Liver (tissue), 9 donors: ENCODE data around the gene LINC01488. TPM values are rescaled to one million over a fixed set of nuclear protein-coding genes. Genes with fewer than 3 reads are reported as not detected.
A peak's percentile ranks its signal among the peaks of the same experiment; 100 is the strongest.

Experiments used
- DNase-seq: peaks from one replicate; pipeline ENCODE4 v3.0.0-alpha.2; 2017; ENCODE audit warnings: low spot score
- H3K27ac ChIP-seq, 2 donors: one replicate each; pipeline ENCODE4 v1.7.0; 2013; ENCODE audit warnings: inconsistent platforms in 2 of 2, low read length in 2 of 2, control low read depth in 1 of 2, low read depth in 1 of 2, mild to moderate bottlenecking in 1 of 2
- H3K27me3 ChIP-seq, 4 donors: one replicate each; pipeline versions ENCODE4 v1.6.1 to v1.7.0; 2013; ENCODE audit warnings: low read length in 3 of 4, inconsistent platforms in 1 of 4, mild to moderate bottlenecking in 1 of 4, moderate library complexity in 1 of 4; ENCODE audit not compliant: control insufficient read depth in 4 of 4, insufficient read depth in 4 of 4
- H3K36me3 ChIP-seq, 4 donors: one replicate each; pipeline versions ENCODE4 v1.6.1 to v1.7.0; 2013; ENCODE audit warnings: low read length in 3 of 4, mild to moderate bottlenecking in 3 of 4, low read depth in 1 of 4, moderate library complexity in 1 of 4; ENCODE audit not compliant: control insufficient read depth in 4 of 4, insufficient read depth in 3 of 4
- H3K4me1 ChIP-seq, 4 donors: one replicate each; pipeline versions ENCODE4 v1.6.1 to v1.7.0; 2013; ENCODE audit warnings: low read length in 3 of 4, mild to moderate bottlenecking in 3 of 4, moderate library complexity in 1 of 4; ENCODE audit not compliant: control insufficient read depth in 4 of 4, insufficient read depth in 4 of 4
- H3K4me3 ChIP-seq, 3 donors: one replicate each; pipeline versions ENCODE4 v1.6.1 to v1.7.0; 2013; ENCODE audit warnings: low read length in 3 of 3, control low read depth in 1 of 3, low read depth in 1 of 3, mild to moderate bottlenecking in 1 of 3
- H3K9ac ChIP-seq, 2 donors: one replicate each; pipeline ENCODE4 v1.7.0; 2013; ENCODE audit warnings: low read length in 2 of 2, mild to moderate bottlenecking in 2 of 2, moderate library complexity in 2 of 2, control low read depth in 1 of 2, low read depth in 1 of 2
- H3K9me3 ChIP-seq, 4 donors: one replicate each; pipeline versions ENCODE4 v1.6.1 to v1.7.0; 2013; ENCODE audit warnings: low read length in 3 of 4; ENCODE audit not compliant: control insufficient read depth in 4 of 4
- HNF4A ChIP-seq, 2 donors: conservative IDR thresholded peaks; 2 replicates each; pipeline ENCODE4 v1.6.1; 2016; ENCODE audit warnings: antibody characterized with exemption in 2 of 2, mild to moderate bottlenecking in 2 of 2
- HNF4G ChIP-seq: IDR thresholded peaks from 2 replicates; pipeline ENCODE4 v1.6.1; 2016; ENCODE audit warnings: antibody characterized with exemption
- NR2F2 ChIP-seq: IDR thresholded peaks from 2 replicates; pipeline ENCODE4 v1.6.1; 2016; ENCODE audit warnings: antibody characterized with exemption
- RAD21 ChIP-seq, 2 donors: IDR thresholded peaks; 2 replicates each; pipeline ENCODE4 v1.6.1; 2016; ENCODE audit warnings: antibody characterized with exemption in 2 of 2, mild to moderate bottlenecking in 2 of 2
- RXRA ChIP-seq, 2 donors: IDR thresholded peaks; 2 replicates each; pipeline ENCODE4 v1.6.1; 2017 to 2018; ENCODE audit warnings: antibody characterized with exemption in 2 of 2, mild to moderate bottlenecking in 1 of 2
- SP1 ChIP-seq: IDR thresholded peaks from 2 replicates; pipeline ENCODE4 v1.6.1; 2018; ENCODE audit warnings: antibody characterized with exemption, mild to moderate bottlenecking
- TAF1 ChIP-seq: conservative IDR thresholded peaks from 2 replicates; pipeline ENCODE4 v1.6.1; 2016; ENCODE audit warnings: antibody characterized with exemption, mild to moderate bottlenecking
- YY1 ChIP-seq: IDR thresholded peaks from 2 replicates; pipeline ENCODE4 v1.6.1; 2016; ENCODE audit warnings: antibody characterized with exemption, mild to moderate bottlenecking
- WGBS: extraction: QIAGEN DNeasy Blood & Tissue Kit; methylation state at CpG from one replicate; pipeline ENCODE4 v1.1.7; 2013; 5-methylcytosine and 5-hydroxymethylcytosine counted together
- polyA plus RNA-seq, 2 donors: library from polyadenylated mRNA; stranded (reverse) in 1 of 2; unstranded in 1 of 2; fragments of 200-250 nt in 1 of 2; fragments of >200 nt in 1 of 2; fragmentation: Nextera tagmentation in 1 of 2; extraction: Ambion mirVana in 1 of 2; gene quantifications; one replicate each; pipeline versions ENCODE4 v1.2.1 to v1.2.3, GENCODE V29; 2013 to 2015
- total RNA-seq, 2 donors: library from RNA; depleted of rRNA; stranded (reverse); fragments of >200 nt; gene quantifications; one replicate each; pipeline ENCODE4 v1.2.3, GENCODE V29; 2014
- TF ChIP-seq, protein P1 (sequence below): IDR thresholded peaks from 2 replicates; pipeline ENCODE4 v1.6.1; 2016; ENCODE audit warnings: antibody characterized with exemption
- TF ChIP-seq, protein P2 (sequence below): IDR thresholded peaks from 2 replicates; pipeline ENCODE4 v1.6.1; 2016; ENCODE audit warnings: antibody characterized with exemption, mild to moderate bottlenecking
- TF ChIP-seq, protein P3 (sequence below): fragments of 150-350 bp; IDR thresholded peaks from 2 replicates; pipeline ENCODE4 v1.5.1; 2017; ENCODE audit warnings: improper control_type of control experiment, low read depth, low read length; ENCODE audit not compliant: missing input control
- TF ChIP-seq, protein P4 (sequence below): IDR thresholded peaks from 2 replicates; pipeline ENCODE4 v1.6.1; 2016; ENCODE audit warnings: antibody characterized with exemption
- donor health status: healthy.
- donor health status: healthy.
- donor health status: healthy.
- donor health status: healthy.
- donor health status: healthy.

Gene LINC01488
- total and polyA plus RNA-seq, 4 donors, result 0.05 to 2.3 (median 0.60) TPM

DNA sequence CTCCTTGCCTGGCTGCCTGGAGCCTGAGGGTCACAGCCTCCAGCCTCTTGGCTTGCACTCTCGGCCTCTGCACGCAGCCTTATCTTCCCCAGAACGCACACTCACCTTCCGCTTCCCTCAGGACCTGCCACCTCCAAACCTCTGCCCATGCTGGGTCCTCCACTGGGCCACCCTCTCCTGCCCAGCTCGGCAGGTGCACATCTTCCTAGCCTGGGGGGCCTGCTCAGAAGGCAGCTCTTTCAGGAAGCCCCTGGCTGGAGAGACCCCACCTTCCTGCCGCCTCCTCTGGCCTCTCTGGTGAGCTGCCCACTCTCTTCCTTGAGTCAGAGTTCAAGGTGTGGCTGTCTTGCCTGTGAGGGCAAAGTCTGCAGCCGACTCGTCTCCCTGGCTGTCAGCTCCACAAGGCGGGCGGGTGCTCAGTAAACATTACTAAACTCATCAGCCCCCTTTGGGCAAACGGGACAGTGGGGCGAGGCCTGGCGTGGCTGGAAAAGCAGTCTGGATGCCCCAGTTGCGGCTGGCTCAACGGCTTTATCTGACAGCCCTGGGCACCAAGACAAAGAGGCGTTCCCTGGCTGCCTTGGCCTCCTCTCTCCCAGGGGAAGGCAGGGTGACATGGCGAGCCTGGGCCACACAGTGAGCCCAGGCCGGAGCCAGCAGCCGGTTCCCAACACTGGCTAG, 1.7 kb upstream of the LINC01488 start:
- H3K9ac ChIP-seq, result no peak overlapping the region
- DNase-seq, result no peak
- H3K4me1 ChIP-seq, result peaks cover 5 to 20% (median 11%) of the 10 kb centered on the region in 4 donors
- H3K27me3 ChIP-seq, result no peaks in the 10 kb centered on the region
- no peak overlapping the region for H3K27ac ChIP-seq
- TF ChIP-seq HNF4A (conservative IDR thresholded peaks at IDR 0.05), result peak in 1 of 2 donors; percentile 8
- TF ChIP-seq SP1, result peak; percentile 10
- TF ChIP-seq, protein P1, sequence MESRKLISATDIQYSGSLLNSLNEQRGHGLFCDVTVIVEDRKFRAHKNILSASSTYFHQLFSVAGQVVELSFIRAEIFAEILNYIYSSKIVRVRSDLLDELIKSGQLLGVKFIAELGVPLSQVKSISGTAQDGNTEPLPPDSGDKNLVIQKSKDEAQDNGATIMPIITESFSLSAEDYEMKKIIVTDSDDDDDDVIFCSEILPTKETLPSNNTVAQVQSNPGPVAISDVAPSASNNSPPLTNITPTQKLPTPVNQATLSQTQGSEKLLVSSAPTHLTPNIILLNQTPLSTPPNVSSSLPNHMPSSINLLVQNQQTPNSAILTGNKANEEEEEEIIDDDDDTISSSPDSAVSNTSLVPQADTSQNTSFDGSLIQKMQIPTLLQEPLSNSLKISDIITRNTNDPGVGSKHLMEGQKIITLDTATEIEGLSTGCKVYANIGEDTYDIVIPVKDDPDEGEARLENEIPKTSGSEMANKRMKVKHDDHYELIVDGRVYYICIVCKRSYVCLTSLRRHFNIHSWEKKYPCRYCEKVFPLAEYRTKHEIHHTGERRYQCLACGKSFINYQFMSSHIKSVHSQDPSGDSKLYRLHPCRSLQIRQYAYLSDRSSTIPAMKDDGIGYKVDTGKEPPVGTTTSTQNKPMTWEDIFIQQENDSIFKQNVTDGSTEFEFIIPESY, result no peak
- WGBS, result 60% methylated on average over 19 of the region's 19 CpGs
- H3K36me3 ChIP-seq, result no peaks in the 10 kb centered on the region
- H3K4me3 ChIP-seq, result no peak overlapping the region
- H3K9me3 ChIP-seq, result no peaks in the 10 kb centered on the region

DNA sequence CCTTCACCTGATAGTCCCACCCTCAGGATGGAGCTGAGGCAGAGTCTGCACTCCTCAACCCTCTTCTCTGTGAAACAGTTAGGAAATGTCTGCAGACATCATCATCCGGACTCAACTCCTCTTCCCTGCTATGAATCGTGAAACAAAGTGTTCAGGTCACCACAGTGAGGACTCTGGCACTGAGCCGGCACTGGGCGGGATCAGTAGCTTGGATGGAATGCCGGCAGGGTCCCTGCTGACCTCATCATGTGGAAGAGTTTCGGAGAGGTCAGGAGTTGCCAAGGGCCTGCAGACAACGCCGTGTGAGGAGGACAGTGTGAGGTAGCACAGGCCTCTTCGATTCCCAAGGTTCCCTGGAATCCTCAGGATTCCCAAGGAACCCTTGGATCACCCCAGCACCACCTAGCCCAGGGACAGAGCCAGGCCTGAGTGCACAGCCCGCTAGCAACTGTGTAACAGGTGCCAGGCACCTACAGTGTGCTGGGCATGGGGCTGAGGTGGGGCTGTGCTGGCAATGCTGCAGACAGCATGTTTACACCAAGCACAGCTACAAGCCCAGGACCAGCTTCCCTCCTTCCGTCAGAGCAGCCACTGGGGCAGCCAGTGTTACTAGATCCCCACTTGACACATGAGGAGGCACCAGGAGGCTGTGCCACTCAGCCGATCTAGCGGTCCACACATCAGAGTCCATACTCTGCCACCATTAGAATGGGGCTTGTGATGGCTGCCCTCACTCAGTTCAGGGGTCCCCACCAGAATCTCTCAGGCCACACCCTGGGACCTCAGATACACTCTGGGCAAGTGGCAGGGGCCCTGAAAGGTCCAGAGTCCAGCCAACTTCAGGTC, 693 bp upstream of the LINC01488 start:
- WGBS, result 54% methylated on average over 13 of the region's 13 CpGs
- no peak overlapping the region for H3K27ac ChIP-seq
- DNase-seq, result peak; percentile 66

More for the DNA sequence above, 693 bp upstream of the LINC01488 start:
- no peak overlapping the region for H3K4me3 ChIP-seq
- no peaks in the 10 kb centered on the region for H3K27me3 ChIP-seq
- H3K4me1 ChIP-seq, result peaks cover 9 to 29% (median 18%) of the 10 kb centered on the region in 4 donors
- no peaks in the 10 kb centered on the region for H3K36me3 ChIP-seq
- no peaks in the 10 kb centered on the region for H3K9me3 ChIP-seq
- peak; percentile 22 to 30 for TF ChIP-seq HNF4A (conservative IDR thresholded peaks at IDR 0.05)
- no peak for TF ChIP-seq HNF4G
- TF ChIP-seq, protein P2, sequence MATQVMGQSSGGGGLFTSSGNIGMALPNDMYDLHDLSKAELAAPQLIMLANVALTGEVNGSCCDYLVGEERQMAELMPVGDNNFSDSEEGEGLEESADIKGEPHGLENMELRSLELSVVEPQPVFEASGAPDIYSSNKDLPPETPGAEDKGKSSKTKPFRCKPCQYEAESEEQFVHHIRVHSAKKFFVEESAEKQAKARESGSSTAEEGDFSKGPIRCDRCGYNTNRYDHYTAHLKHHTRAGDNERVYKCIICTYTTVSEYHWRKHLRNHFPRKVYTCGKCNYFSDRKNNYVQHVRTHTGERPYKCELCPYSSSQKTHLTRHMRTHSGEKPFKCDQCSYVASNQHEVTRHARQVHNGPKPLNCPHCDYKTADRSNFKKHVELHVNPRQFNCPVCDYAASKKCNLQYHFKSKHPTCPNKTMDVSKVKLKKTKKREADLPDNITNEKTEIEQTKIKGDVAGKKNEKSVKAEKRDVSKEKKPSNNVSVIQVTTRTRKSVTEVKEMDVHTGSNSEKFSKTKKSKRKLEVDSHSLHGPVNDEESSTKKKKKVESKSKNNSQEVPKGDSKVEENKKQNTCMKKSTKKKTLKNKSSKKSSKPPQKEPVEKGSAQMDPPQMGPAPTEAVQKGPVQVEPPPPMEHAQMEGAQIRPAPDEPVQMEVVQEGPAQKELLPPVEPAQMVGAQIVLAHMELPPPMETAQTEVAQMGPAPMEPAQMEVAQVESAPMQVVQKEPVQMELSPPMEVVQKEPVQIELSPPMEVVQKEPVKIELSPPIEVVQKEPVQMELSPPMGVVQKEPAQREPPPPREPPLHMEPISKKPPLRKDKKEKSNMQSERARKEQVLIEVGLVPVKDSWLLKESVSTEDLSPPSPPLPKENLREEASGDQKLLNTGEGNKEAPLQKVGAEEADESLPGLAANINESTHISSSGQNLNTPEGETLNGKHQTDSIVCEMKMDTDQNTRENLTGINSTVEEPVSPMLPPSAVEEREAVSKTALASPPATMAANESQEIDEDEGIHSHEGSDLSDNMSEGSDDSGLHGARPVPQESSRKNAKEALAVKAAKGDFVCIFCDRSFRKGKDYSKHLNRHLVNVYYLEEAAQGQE, result no peak
- TF ChIP-seq YY1, result no peak
- TF ChIP-seq, protein P3, sequence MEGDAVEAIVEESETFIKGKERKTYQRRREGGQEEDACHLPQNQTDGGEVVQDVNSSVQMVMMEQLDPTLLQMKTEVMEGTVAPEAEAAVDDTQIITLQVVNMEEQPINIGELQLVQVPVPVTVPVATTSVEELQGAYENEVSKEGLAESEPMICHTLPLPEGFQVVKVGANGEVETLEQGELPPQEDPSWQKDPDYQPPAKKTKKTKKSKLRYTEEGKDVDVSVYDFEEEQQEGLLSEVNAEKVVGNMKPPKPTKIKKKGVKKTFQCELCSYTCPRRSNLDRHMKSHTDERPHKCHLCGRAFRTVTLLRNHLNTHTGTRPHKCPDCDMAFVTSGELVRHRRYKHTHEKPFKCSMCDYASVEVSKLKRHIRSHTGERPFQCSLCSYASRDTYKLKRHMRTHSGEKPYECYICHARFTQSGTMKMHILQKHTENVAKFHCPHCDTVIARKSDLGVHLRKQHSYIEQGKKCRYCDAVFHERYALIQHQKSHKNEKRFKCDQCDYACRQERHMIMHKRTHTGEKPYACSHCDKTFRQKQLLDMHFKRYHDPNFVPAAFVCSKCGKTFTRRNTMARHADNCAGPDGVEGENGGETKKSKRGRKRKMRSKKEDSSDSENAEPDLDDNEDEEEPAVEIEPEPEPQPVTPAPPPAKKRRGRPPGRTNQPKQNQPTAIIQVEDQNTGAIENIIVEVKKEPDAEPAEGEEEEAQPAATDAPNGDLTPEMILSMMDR, result no peak
- peak; percentile 14 to 40 for TF ChIP-seq RXRA (IDR thresholded peaks at IDR 0.05)
- TF ChIP-seq TAF1, result no peak
- TF ChIP-seq NR2F2, result peak; percentile 10
- TF ChIP-seq, protein P4, sequence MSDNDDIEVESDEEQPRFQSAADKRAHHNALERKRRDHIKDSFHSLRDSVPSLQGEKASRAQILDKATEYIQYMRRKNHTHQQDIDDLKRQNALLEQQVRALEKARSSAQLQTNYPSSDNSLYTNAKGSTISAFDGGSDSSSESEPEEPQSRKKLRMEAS, result no peak
- TF ChIP-seq RAD21 (IDR thresholded peaks at IDR 0.05), result peak in 1 of 2 donors; percentile 19
- TF ChIP-seq SP1, result peak; percentile 21
- no peak overlapping the region for H3K9ac ChIP-seq
